ENCODE data around the gene SBF1.

SBF1 gene

GRCh38 chr22:50467773-50468440, 6.9 kb downstream of the SBF1 start:
- no peak for DNase-seq (ENCODE audit: extremely low read depth in 1 of 2, low read depth in 1 of 2)

- DNase-seq (ENCODE audit: extremely low read depth in 1 of 2, low read depth in 1 of 2), result no peak
Measured at GRCh38 chr22:50467341-50467740, 7.5 kb downstream of the SBF1 start.

GRCh38 chr22:50465066-50465930, 9.5 kb downstream of the SBF1 start:
- no peak for DNase-seq (ENCODE audit: extremely low read depth in 1 of 2, low read depth in 1 of 2)

GRCh38 chr22:50464451-50464850, 10.4 kb downstream of the SBF1 start:
- DNase-seq (ENCODE audit: extremely low read depth in 1 of 2, low read depth in 1 of 2), result no peak

- DNase-seq (ENCODE audit: extremely low read depth in 1 of 2, low read depth in 1 of 2), result no peak
Measured at GRCh38 chr22:50463188-50463900, 11.5 kb downstream of the SBF1 start.

- DNase-seq (ENCODE audit: extremely low read depth in 1 of 2, low read depth in 1 of 2), result no peak
Measured at GRCh38 chr22:50461979-50462540, 12.8 kb downstream of the SBF1 start.

GRCh38 chr22:50461536-50461935, 13.3 kb downstream of the SBF1 start:
- DNase-seq (ENCODE audit: extremely low read depth in 1 of 2, low read depth in 1 of 2), result no peak

- DNase-seq (ENCODE audit: extremely low read depth in 1 of 2, low read depth in 1 of 2), result no peak
Measured at GRCh38 chr22:50460938-50461337, 13.9 kb downstream of the SBF1 start.

GRCh38 chr22:50459496-50460140, 15.2 kb downstream of the SBF1 start:
- DNase-seq (ENCODE audit: extremely low read depth in 1 of 2, low read depth in 1 of 2), result no peak

GRCh38 chr22:50459016-50459415, 15.8 kb downstream of the SBF1 start:
- DNase-seq (ENCODE audit: extremely low read depth in 1 of 2, low read depth in 1 of 2), result no peak

GRCh38 chr22:50456466-50457234, 18.2 kb downstream of the SBF1 start:
- DNase-seq (ENCODE audit: extremely low read depth in 1 of 2, low read depth in 1 of 2), result no peak

GRCh38 chr22:50456026-50456425, 18.8 kb downstream of the SBF1 start:
- DNase-seq (ENCODE audit: extremely low read depth in 1 of 2, low read depth in 1 of 2), result no peak

GRCh38 chr22:50455201-50455600, 19.6 kb downstream of the SBF1 start:
- DNase-seq (ENCODE audit: extremely low read depth in 1 of 2, low read depth in 1 of 2), result no peak

GRCh38 chr22:50454556-50455075, 20.2 kb downstream of the SBF1 start:
- no peak for DNase-seq (ENCODE audit: extremely low read depth in 1 of 2, low read depth in 1 of 2)

GRCh38 chr22:50452649-50453048, 22.2 kb downstream of the SBF1 start:
- DNase-seq (ENCODE audit: extremely low read depth in 1 of 2, low read depth in 1 of 2), result no peak

- DNase-seq (ENCODE audit: extremely low read depth in 1 of 2, low read depth in 1 of 2), result no peak
Measured at GRCh38 chr22:50447576-50448551, 27.0 kb downstream of the SBF1 start.

GRCh38 chr22:50446708-50447575, 27.9 kb downstream of the SBF1 start:
- no peak for DNase-seq (ENCODE audit: extremely low read depth in 1 of 2, low read depth in 1 of 2)

Data from stimulated activated CD8-positive, alpha-beta memory T cell treated with anti-CD3 and anti-CD28 coated beads, Interleukin-7, amount 100 ng/mL, for 48 hours (primary cell).